GM23248 (cell line): ENCODE data around the gene RPRD1B.

Experiments used
- EZH2 ChIP-seq: fragments of 200-600 bp; sonication (generic); IDR thresholded peaks from 2 replicates; pipeline ENCODE4 v1.6.1; 2018; ENCODE audit warnings: antibody characterized with exemption, mild to moderate bottlenecking; ENCODE audit not compliant: insufficient read depth, poor library complexity, severe bottlenecking
- EZH2phosphoT487 ChIP-seq: fragments of 200-600 bp; sonication (generic); IDR thresholded peaks from 2 replicates; pipeline ENCODE4 v1.6.1; 2018; ENCODE audit warnings: antibody characterized with exemption, moderate library complexity, mild to moderate bottlenecking, low read depth; ENCODE audit not compliant: insufficient read depth

- TF ChIP-seq EZH2 (no peak), EZH2phosphoT487 (no peak)
These were observed 59.4 kb downstream of the RPRD1B start for GRCh38 chr20:38092915-38093314.
